Measurements from ENCODE around the gene FHIT. TPM values are rescaled to one million over a fixed set of nuclear protein-coding genes. Genes with fewer than 3 reads are reported as not detected.

FHIT gene
- total RNA-seq, 1 donor = 2.2 TPM

GRCh38 chr3:59963676-59964075 lies 1287.6 kb downstream of the FHIT start:
- TF ChIP-seq CTCF (IDR thresholded peaks at IDR 0.05; ENCODE audit: insufficient read depth, low read depth, low read length) = no peak
- no peak for DNase-seq (ENCODE audit: low read depth)
- H3K4me3 ChIP-seq (ENCODE audit: low read depth, low read length) = no peak overlapping the region

GRCh38 chr3:59957150-59957549 lies 1294.1 kb downstream of the FHIT start:
- TF ChIP-seq CTCF (IDR thresholded peaks at IDR 0.05; ENCODE audit: insufficient read depth, low read depth, low read length) = no peak
- DNase-seq (ENCODE audit: low read depth) = no peak
- no peak overlapping the region for H3K4me3 ChIP-seq (ENCODE audit: low read depth, low read length)

GRCh38 chr3:59953104-59953503 lies 1298.1 kb downstream of the FHIT start:
- no peak overlapping the region for H3K4me3 ChIP-seq (ENCODE audit: low read depth, low read length)
- no peak for TF ChIP-seq CTCF (IDR thresholded peaks at IDR 0.05; ENCODE audit: insufficient read depth, low read depth, low read length)
- no peak for DNase-seq (ENCODE audit: low read depth)

GRCh38 chr3:59949311-59949710 lies 1301.9 kb downstream of the FHIT start:
- TF ChIP-seq CTCF (IDR thresholded peaks at IDR 0.05; ENCODE audit: insufficient read depth, low read depth, low read length) = no peak
- H3K4me3 ChIP-seq (ENCODE audit: low read depth, low read length) = no peak overlapping the region
- no peak for DNase-seq (ENCODE audit: low read depth)

- no peak for TF ChIP-seq CTCF (IDR thresholded peaks at IDR 0.05; ENCODE audit: insufficient read depth, low read depth, low read length)
- DNase-seq (ENCODE audit: low read depth) = no peak
- no peak overlapping the region for H3K4me3 ChIP-seq (ENCODE audit: low read depth, low read length)
These were observed 1304.9 kb downstream of the FHIT start for GRCh38 chr3:59946401-59946800.

- no peak overlapping the region for H3K4me3 ChIP-seq (ENCODE audit: low read depth, low read length)
- DNase-seq (ENCODE audit: low read depth) = no peak
- no peak for TF ChIP-seq CTCF (IDR thresholded peaks at IDR 0.05; ENCODE audit: insufficient read depth, low read depth, low read length)
These were observed 1310.5 kb downstream of the FHIT start for GRCh38 chr3:59940718-59941117.

- DNase-seq (ENCODE audit: low read depth) = no peak
- H3K4me3 ChIP-seq (ENCODE audit: low read depth, low read length) = no peak overlapping the region
- TF ChIP-seq CTCF (IDR thresholded peaks at IDR 0.05; ENCODE audit: insufficient read depth, low read depth, low read length) = no peak
These were observed 1311.3 kb downstream of the FHIT start for GRCh38 chr3:59939826-59940426.

All from fibroblast of villous mesenchyme (primary cell).